Keratinocyte (primary cell): Measurements from ENCODE around the gene CDH9. TPM values are rescaled to one million over a fixed set of nuclear protein-coding genes. Genes with fewer than 3 reads are reported as not detected.

Source experiments
- DNase-seq: peaks from one replicate; pipeline ENCODE4 v3.0.0-alpha.2; 2011; ENCODE audit warnings: low read depth, missing footprints, low spot score
- FAIRE-seq: peaks from 2 replicates; lab custom pipeline; 2011; peaks lifted over from hg19 to GRCh38; lab: Jason Lieb, UNC
- H2AFZ ChIP-seq: 2 replicates; pipeline ENCODE4 v1.6.0; 2012; ENCODE audit warnings: low read length, control low read depth, inconsistent platforms; ENCODE audit not compliant: control insufficient read depth
- H3K27ac ChIP-seq: 2 replicates; pipeline ENCODE4 v1.5.1; 2011; ENCODE audit warnings: low read length; ENCODE audit not compliant: control insufficient read depth, insufficient read depth
- H3K27me3 ChIP-seq: 3 replicates; pipeline ENCODE4 v1.6.0; 2011; ENCODE audit warnings: low read length; ENCODE audit not compliant: control insufficient read depth, insufficient read depth; ENCODE audit errors: extremely low read depth
- H3K36me3 ChIP-seq, 2 experiments: 2 replicates in 1 of 2; 3 replicates in 1 of 2; pipeline ENCODE4 v1.5.1; 2011; ENCODE audit warnings: low read length in 2 of 2, mild to moderate bottlenecking in 1 of 2; ENCODE audit not compliant: control insufficient read depth in 2 of 2, insufficient read depth in 2 of 2; ENCODE audit errors: extremely low read depth in 1 of 2
- H3K4me1 ChIP-seq: 3 replicates; pipeline ENCODE4 v1.5.1; 2011; ENCODE audit warnings: low read length; ENCODE audit not compliant: control insufficient read depth, insufficient read depth; ENCODE audit errors: extremely low read depth
- H3K4me2 ChIP-seq: 3 replicates; pipeline ENCODE4 v1.6.0; 2011; ENCODE audit warnings: low read depth, low read length; ENCODE audit not compliant: control insufficient read depth, insufficient read depth; ENCODE audit errors: extremely low read depth
- H3K4me3 ChIP-seq, 3 experiments: fragments of 200-600 bp in 1 of 3; sonication (generic) in 1 of 3; 2 replicates in 2 of 3; 3 replicates in 1 of 3; pipeline ENCODE4 v1.5.1; 2011 to 2016; ENCODE audit warnings: low read length in 3 of 3, mild to moderate bottlenecking in 3 of 3, control low read depth in 2 of 3, inconsistent platforms in 1 of 3, low read depth in 1 of 3, mixed read lengths in 1 of 3, mixed run types in 1 of 3, moderate library complexity in 1 of 3; ENCODE audit not compliant: control insufficient read depth in 2 of 3, insufficient read depth in 2 of 3; ENCODE audit errors: extremely low read depth in 1 of 3
- H3K79me2 ChIP-seq: 2 replicates; pipeline ENCODE4 v1.6.0; 2012; ENCODE audit warnings: low read length; ENCODE audit not compliant: control insufficient read depth, insufficient read depth
- H3K9ac ChIP-seq: 3 replicates; pipeline ENCODE4 v1.6.0; 2011; ENCODE audit warnings: low read length; ENCODE audit not compliant: control insufficient read depth, insufficient read depth; ENCODE audit errors: extremely low read depth
- H3K9me1 ChIP-seq: 3 replicates; pipeline ENCODE4 v1.6.0; 2011; ENCODE audit warnings: low read length; ENCODE audit not compliant: control insufficient read depth, insufficient read depth; ENCODE audit errors: extremely low read depth
- H3K9me3 ChIP-seq: 2 replicates; pipeline ENCODE4 v1.5.1; 2012; ENCODE audit warnings: low read depth, low read length; ENCODE audit not compliant: control insufficient read depth
- H4K20me1 ChIP-seq: 3 replicates; pipeline ENCODE4 v1.6.0; 2011; ENCODE audit warnings: low read length; ENCODE audit not compliant: control insufficient read depth, insufficient read depth; ENCODE audit errors: extremely low read depth
- EZH2 ChIP-seq: IDR thresholded peaks from one replicate; pipeline ENCODE4 v1.6.1; 2012; ENCODE audit warnings: inconsistent platforms, mild to moderate bottlenecking, low read length, moderate library complexity
- dilution Hi-C: fragments of 300-500 bp; cut with MboI; formaldehyde crosslinking; loops from one replicate; pipeline ENCODE4 v1.7.0; 2020; ENCODE audit warnings: low sequenced_read_pairs; ENCODE audit not compliant: extremely low pct_ligation_motif_present
- polyA plus RNA-seq, 5 experiments: library from polyadenylated mRNA; depleted of rRNA in 3 of 5; stranded (reverse) in 3 of 5; stranded (forward) in 1 of 5; unstranded in 1 of 5; fragments of >200 nt; gene quantifications; 1 replicate in 1 of 5; 2 replicates in 3 of 5; 3 replicates in 1 of 5; pipeline versions ENCODE4 v1.2.1 to v1.2.3, GENCODE V29; 2011 to 2012; ENCODE audit warnings: missing spikeins in 2 of 5, low read depth in 1 of 5, low replicate concordance in 1 of 5
- TF ChIP-seq, protein P1 (sequence below), 3 experiments: IDR thresholded peaks in 1 of 3; conservative IDR thresholded peaks in 1 of 3; optimal IDR thresholded peaks in 1 of 3; 2 replicates in 2 of 3; 3 replicates in 1 of 3; pipeline versions ENCODE3 to v1.5.1; 2011; ENCODE audit warnings: low read length in 3 of 3, mild to moderate bottlenecking in 3 of 3, moderate library complexity in 2 of 3, control low read depth in 1 of 3, inconsistent platforms in 1 of 3; ENCODE audit not compliant: insufficient read depth in 2 of 3; ENCODE audit errors: extremely low read depth in 1 of 3

Gene CDH9
- polyA plus RNA-seq, 1 donor (not counting 4 experiments of a cell fraction or from before 2014, with no cell fraction given): not detected

DNA sequence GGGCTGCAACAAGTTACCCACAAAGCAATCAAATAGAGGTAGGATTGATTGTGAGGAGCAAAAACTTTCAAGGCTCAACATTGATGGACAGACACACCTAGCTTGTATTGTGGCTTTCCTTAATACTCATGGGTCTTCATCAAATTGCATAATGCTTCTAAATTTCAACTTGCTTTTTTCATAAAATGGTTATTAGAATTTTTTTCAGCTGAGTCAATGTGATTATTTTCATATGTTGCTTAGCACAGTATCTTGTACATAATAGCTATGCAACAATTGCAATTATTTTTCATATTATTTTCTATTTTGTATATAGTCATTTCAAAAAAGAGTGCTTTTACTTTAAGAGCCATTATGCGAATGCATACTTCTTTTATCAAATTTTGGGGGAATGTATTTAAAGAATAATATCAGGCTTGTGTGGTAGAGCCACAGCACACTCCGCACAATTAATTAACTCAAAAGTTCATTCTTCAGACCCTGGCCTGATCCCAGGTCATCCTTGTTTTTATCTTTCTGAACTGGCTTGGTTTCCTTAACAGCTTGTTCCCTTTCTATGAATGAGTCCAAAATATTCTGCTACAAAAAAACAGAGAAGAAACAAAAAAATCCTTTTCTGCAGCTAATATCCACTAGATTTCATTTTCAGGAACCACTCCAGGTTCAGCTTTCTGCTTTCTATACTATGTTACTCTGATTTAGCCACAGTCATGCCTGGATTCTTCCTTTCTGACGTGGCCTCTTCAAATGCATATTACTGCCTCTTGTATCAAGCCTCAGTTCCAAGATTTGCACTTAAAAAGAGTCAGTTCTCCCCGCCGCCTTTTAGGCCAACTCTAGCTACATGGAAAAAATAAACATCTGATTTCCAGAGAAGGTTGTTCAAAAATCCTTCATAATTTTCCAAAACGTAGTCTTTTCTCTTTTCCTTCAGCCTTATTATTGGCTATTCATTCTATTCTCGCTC, 45.3 kb upstream of the CDH9 start:
- H3K36me3 ChIP-seq: no peaks in the 10 kb centered on the region
- H3K27ac ChIP-seq: no peak overlapping the region
- no peaks in the 10 kb centered on the region for H3K27me3 ChIP-seq
- H2AFZ ChIP-seq: no peak overlapping the region
- DNase-seq (no peak), FAIRE-seq (no peak)
- H3K4me2 ChIP-seq: no peak overlapping the region
- no peaks in the 10 kb centered on the region for H3K4me1 ChIP-seq
- TF ChIP-seq, protein P1, sequence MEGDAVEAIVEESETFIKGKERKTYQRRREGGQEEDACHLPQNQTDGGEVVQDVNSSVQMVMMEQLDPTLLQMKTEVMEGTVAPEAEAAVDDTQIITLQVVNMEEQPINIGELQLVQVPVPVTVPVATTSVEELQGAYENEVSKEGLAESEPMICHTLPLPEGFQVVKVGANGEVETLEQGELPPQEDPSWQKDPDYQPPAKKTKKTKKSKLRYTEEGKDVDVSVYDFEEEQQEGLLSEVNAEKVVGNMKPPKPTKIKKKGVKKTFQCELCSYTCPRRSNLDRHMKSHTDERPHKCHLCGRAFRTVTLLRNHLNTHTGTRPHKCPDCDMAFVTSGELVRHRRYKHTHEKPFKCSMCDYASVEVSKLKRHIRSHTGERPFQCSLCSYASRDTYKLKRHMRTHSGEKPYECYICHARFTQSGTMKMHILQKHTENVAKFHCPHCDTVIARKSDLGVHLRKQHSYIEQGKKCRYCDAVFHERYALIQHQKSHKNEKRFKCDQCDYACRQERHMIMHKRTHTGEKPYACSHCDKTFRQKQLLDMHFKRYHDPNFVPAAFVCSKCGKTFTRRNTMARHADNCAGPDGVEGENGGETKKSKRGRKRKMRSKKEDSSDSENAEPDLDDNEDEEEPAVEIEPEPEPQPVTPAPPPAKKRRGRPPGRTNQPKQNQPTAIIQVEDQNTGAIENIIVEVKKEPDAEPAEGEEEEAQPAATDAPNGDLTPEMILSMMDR (optimal IDR thresholded peaks at IDR 0.05 in 1 of 3, IDR thresholded peaks at IDR 0.05 in 1 of 3, conservative IDR thresholded peaks at IDR 0.05 in 1 of 3; ENCODE audit: extremely low read depth in 1 of 3, insufficient read depth in 2 of 3, low read length in 3 of 3): no peak
- no peak for TF ChIP-seq EZH2
- no peaks in the 10 kb centered on the region for H3K9me3 ChIP-seq
- dilution Hi-C loops: no loop called here
- H3K4me3 ChIP-seq: no peak overlapping the region
- H3K9me1 ChIP-seq: no peaks in the 10 kb centered on the region
- no peak overlapping the region for H3K9ac ChIP-seq
- no peaks in the 10 kb centered on the region for H3K79me2 ChIP-seq
- H4K20me1 ChIP-seq: no peaks in the 10 kb centered on the region

DNA sequence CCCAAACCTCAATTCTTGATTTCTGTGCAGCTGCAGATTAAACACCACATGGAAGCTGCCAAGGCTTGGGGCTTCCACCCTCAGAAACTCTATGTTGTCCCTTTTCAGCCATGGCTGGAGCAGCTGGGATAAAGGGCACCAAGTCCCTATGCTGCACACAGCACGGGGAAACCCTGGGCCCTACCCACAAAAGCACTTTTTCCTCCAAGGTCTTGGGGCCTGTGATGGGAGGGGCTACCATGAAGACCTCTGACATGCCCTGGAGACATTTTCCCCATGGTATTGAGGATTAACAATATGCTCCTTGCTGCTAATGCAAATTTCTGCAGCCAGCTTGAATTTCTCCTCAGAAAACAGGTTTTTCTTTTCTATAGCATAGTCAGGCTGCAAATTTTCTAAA, 41.8 kb upstream of the CDH9 start:
- no peak overlapping the region for H3K4me2 ChIP-seq
- FAIRE-seq: no peak
- H3K9me1 ChIP-seq: no peaks in the 10 kb centered on the region

More for the DNA sequence above, 41.8 kb upstream of the CDH9 start:
- no peaks in the 10 kb centered on the region for H4K20me1 ChIP-seq
- H2AFZ ChIP-seq: no peak overlapping the region
- DNase-seq: no peak
- dilution Hi-C loops: no loop called here
- no peaks in the 10 kb centered on the region for H3K27me3 ChIP-seq
- TF ChIP-seq, protein P1 (optimal IDR thresholded peaks at IDR 0.05 in 1 of 3, IDR thresholded peaks at IDR 0.05 in 1 of 3, conservative IDR thresholded peaks at IDR 0.05 in 1 of 3; ENCODE audit: extremely low read depth in 1 of 3, insufficient read depth in 2 of 3, low read length in 3 of 3): no peak
- TF ChIP-seq EZH2: no peak
- no peak overlapping the region for H3K4me3 ChIP-seq
- H3K4me1 ChIP-seq: no peaks in the 10 kb centered on the region
- H3K36me3 ChIP-seq: no peaks in the 10 kb centered on the region
- no peak overlapping the region for H3K27ac ChIP-seq
- no peaks in the 10 kb centered on the region for H3K79me2 ChIP-seq
- no peak overlapping the region for H3K9ac ChIP-seq
- H3K9me3 ChIP-seq: no peaks in the 10 kb centered on the region
